HepG2 (cell line): ENCODE results near the gene ZNF446. TPM values are rescaled to one million over a fixed set of nuclear protein-coding genes. Genes with fewer than 3 reads are reported as not detected.

ENCODE experiments used
- CBX1 ChIP-seq: IDR thresholded peaks from one replicate; pipeline ENCODE4 v1.6.1; 2016; ENCODE audit warnings: antibody characterized with exemption, low read depth
- CCAR2 ChIP-seq: fragments of 200-400 bp; formaldehyde crosslinking; optimal IDR thresholded peaks from 2 replicates; pipeline ENCODE3; 2018; ENCODE audit warnings: low read depth, mild to moderate bottlenecking, low read length, moderate library complexity
- FOXK2 ChIP-seq: fragments of 450-650 bp; IDR thresholded peaks from 2 replicates; pipeline ENCODE4 v1.6.1; 2016
- GATAD1 ChIP-seq: IDR thresholded peaks from 2 replicates; pipeline ENCODE4 v1.6.1; 2016; ENCODE audit warnings: missing genetic modification reagents, missing compliant biosample characterization
- HMGA1 ChIP-seq: sonication (generic); formaldehyde crosslinking; conservative IDR thresholded peaks from 2 replicates; pipeline ENCODE4 v1.4.0; 2020; ENCODE audit warnings: missing genetic modification reagents
- KDM5A ChIP-seq: fragments of 200-600 bp; sonication (generic); IDR thresholded peaks from 2 replicates; pipeline ENCODE4 v1.7.0; 2018; ENCODE audit warnings: antibody characterized with exemption, mild to moderate bottlenecking, low read length, borderline replicate concordance
- NCOA1 ChIP-seq: sonication (generic); formaldehyde crosslinking; IDR thresholded peaks from 2 replicates; pipeline ENCODE4 v1.9.0; 2021; ENCODE audit warnings: missing genetic modification reagents
- NFATC3 ChIP-seq: sonication (generic); formaldehyde crosslinking; IDR thresholded peaks from 2 replicates; pipeline ENCODE4 v1.5.1; 2020; ENCODE audit warnings: mild to moderate bottlenecking, missing genetic modification reagents
- NFYB ChIP-seq: sonication (generic); formaldehyde crosslinking; IDR thresholded peaks from 2 replicates; pipeline ENCODE4 v1.4.0; 2020; ENCODE audit warnings: missing genetic modification reagents
- NR2F1 ChIP-seq, 2 experiments: fragments of 450-650 bp in 1 of 2; formaldehyde crosslinking in 1 of 2; IDR thresholded peaks; 2 replicates each; pipeline versions ENCODE4 v1.5.0 to v1.6.1; 2016 to 2020; ENCODE audit warnings: mild to moderate bottlenecking in 1 of 2, missing compliant biosample characterization in 1 of 2, missing genetic modification reagents in 1 of 2, moderate library complexity in 1 of 2
- NR3C1 ChIP-seq: sonication (generic); formaldehyde crosslinking; IDR thresholded peaks from 2 replicates; pipeline ENCODE4 v1.4.0; 2020; ENCODE audit warnings: missing genetic modification reagents
- PPARG ChIP-seq: conservative IDR thresholded peaks from 2 replicates; pipeline ENCODE4 v1.6.1; 2016; ENCODE audit warnings: missing biosample characterization, missing genetic modification reagents
- REST ChIP-seq, 2 experiments: IDR thresholded peaks; 2 replicates each; pipeline ENCODE4 v1.6.1; 2011 to 2012; ENCODE audit warnings: low read length in 2 of 2, borderline replicate concordance in 1 of 2, low read depth in 1 of 2, mild to moderate bottlenecking in 1 of 2, moderate library complexity in 1 of 2
- STAG1 ChIP-seq: sonication (generic); formaldehyde crosslinking; IDR thresholded peaks from 2 replicates; pipeline ENCODE4 v1.4.0; 2020; ENCODE audit warnings: missing genetic modification reagents
- TSC22D2 ChIP-seq: sonication (generic); formaldehyde crosslinking; IDR thresholded peaks from 2 replicates; pipeline ENCODE4 v1.5.1; 2020; ENCODE audit warnings: missing genetic modification reagents, mild to moderate bottlenecking, borderline replicate concordance
- ZFAT ChIP-seq: sonication (generic); formaldehyde crosslinking; conservative IDR thresholded peaks from 2 replicates; pipeline ENCODE4 v1.8.1; 2023; ENCODE audit warnings: missing genetic modification reagents, inconsistent platforms
- ZNF224 ChIP-seq: sonication (generic); formaldehyde crosslinking; IDR thresholded peaks from 2 replicates; pipeline ENCODE4 v1.5.0; 2020; ENCODE audit warnings: mild to moderate bottlenecking, missing genetic modification reagents
- ZNF343 ChIP-seq: sonication (generic); formaldehyde crosslinking; IDR thresholded peaks from 2 replicates; pipeline ENCODE4 v1.4.0; 2020; ENCODE audit warnings: mild to moderate bottlenecking, missing genetic modification reagents
- ZNF772 ChIP-seq: sonication (generic); formaldehyde crosslinking; IDR thresholded peaks from 2 replicates; pipeline ENCODE4 v1.5.0; 2020; ENCODE audit warnings: mild to moderate bottlenecking, missing genetic modification reagents
- ZXDC ChIP-seq: sonication (generic); formaldehyde crosslinking; IDR thresholded peaks from 2 replicates; pipeline ENCODE4 v1.5.0; 2020; ENCODE audit warnings: mild to moderate bottlenecking, missing genetic modification reagents
- polyA plus RNA-seq, 8 experiments: library from polyadenylated mRNA; depleted of rRNA in 3 of 8; stranded (reverse) in 7 of 8; unstranded in 1 of 8; fragments of >200 nt; fragmentation: Illumina TruSeq in 4 of 8; extraction: Trizol in 4 of 8; gene quantifications; 2 replicates each; pipeline versions ENCODE4 v1.2.1 to v1.2.3, GENCODE V29; 2011 to 2016; ENCODE audit warnings: low read depth in 4 of 8, missing spikeins in 1 of 8, mixed read lengths in 1 of 8; ENCODE audit not compliant: insufficient read depth in 1 of 8
- total RNA-seq, 5 experiments: library from RNA; depleted of rRNA; stranded (reverse); fragments of >200 nt; fragmentation: Illumina TruSeq; extraction: Trizol; gene quantifications; 2 replicates each; pipeline ENCODE4 v1.2.3, GENCODE V29; 2016; ENCODE audit warnings: low read depth in 1 of 5
- TF ChIP-seq, protein P1 (sequence below): sonication (generic); formaldehyde crosslinking; IDR thresholded peaks from 2 replicates; pipeline ENCODE4 v1.9.0; 2021; ENCODE audit warnings: missing genetic modification reagents, borderline replicate concordance
- TF ChIP-seq, protein P2 (sequence below): IDR thresholded peaks from 2 replicates; pipeline ENCODE4 v1.6.1; 2016; ENCODE audit warnings: low read depth, borderline replicate concordance

ZNF446 gene
- total and polyA plus RNA-seq, 2 of the 13 experiments (the other 11 are each of a cell fraction or from before 2014, with no cell fraction given): 3.0 to 3.6 TPM

- TF ChIP-seq REST (IDR thresholded peaks at IDR 0.05; ENCODE audit: borderline replicate concordance in 1 of 2, low read depth in 1 of 2, low read length in 2 of 2) (no peak), TSC22D2 (CRISPR knock-in tag) (no peak; the same call in 1 of the 2 replicates), CCAR2 (no peak), STAG1 (CRISPR knock-in tag) (peak; percentile 79), GATAD1 (CRISPR knock-in tag) (peak; percentile 71; the same call in 1 of the 2 replicates), NR3C1 (CRISPR knock-in tag) (no peak), KDM5A (no peak), CBX1 (peak; percentile 90), ZNF772 (CRISPR knock-in tag) (peak; percentile 48; the same call in 1 of the 2 replicates), HMGA1 (CRISPR knock-in tag) (no peak), PPARG (CRISPR knock-in tag) (0 out of 2 replicates have a peak, but pooled peaks have one; percentile 43), NCOA1 (CRISPR knock-in tag) (no peak), ZXDC (CRISPR knock-in tag) (peak; percentile 60; the same call in 1 of the 2 replicates), ZNF224 (no peak), NFYB (CRISPR knock-in tag) (no peak; the same call in 1 of the 2 replicates), NFATC3 (CRISPR knock-in tag) (no peak), ZNF343 (CRISPR knock-in tag) (peak; percentile 80; the same call in 1 of the 2 replicates), NR2F1 (CRISPR knock-in tag; IDR thresholded peaks at IDR 0.05) (no peak), FOXK2 (no peak), ZFAT (no peak)
- TF ChIP-seq, protein P1, sequence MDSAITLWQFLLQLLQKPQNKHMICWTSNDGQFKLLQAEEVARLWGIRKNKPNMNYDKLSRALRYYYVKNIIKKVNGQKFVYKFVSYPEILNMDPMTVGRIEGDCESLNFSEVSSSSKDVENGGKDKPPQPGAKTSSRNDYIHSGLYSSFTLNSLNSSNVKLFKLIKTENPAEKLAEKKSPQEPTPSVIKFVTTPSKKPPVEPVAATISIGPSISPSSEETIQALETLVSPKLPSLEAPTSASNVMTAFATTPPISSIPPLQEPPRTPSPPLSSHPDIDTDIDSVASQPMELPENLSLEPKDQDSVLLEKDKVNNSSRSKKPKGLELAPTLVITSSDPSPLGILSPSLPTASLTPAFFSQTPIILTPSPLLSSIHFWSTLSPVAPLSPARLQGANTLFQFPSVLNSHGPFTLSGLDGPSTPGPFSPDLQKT: no peak
- TF ChIP-seq, protein P2, sequence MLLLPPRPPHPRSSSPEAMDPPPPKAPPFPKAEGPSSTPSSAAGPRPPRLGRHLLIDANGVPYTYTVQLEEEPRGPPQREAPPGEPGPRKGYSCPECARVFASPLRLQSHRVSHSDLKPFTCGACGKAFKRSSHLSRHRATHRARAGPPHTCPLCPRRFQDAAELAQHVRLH (CRISPR knock-in tag): no peak
These were observed 37.8 kb downstream of the ZNF446 start (continued) for GRCh38 chr19:58513694-58514563.
